OCI-LY7 (cell line): ENCODE data around the gene HELQ.

Experiments used
- CTCF ChIP-seq: fragments of 200-600 bp; sonication (generic); conservative IDR thresholded peaks from 2 replicates; pipeline ENCODE4 v1.5.1; 2014; ENCODE audit warnings: mild to moderate bottlenecking, antibody characterized with exemption, low read length, moderate library complexity, mixed read lengths
- EZH2phosphoT487 ChIP-seq: fragments of 200-600 bp; sonication (generic); IDR thresholded peaks from 2 replicates; pipeline ENCODE4 v1.6.1; 2018; ENCODE audit warnings: low read depth, borderline replicate concordance, mild to moderate bottlenecking, mixed run types, antibody characterized with exemption, low read length, moderate library complexity, mixed read lengths

DNA sequence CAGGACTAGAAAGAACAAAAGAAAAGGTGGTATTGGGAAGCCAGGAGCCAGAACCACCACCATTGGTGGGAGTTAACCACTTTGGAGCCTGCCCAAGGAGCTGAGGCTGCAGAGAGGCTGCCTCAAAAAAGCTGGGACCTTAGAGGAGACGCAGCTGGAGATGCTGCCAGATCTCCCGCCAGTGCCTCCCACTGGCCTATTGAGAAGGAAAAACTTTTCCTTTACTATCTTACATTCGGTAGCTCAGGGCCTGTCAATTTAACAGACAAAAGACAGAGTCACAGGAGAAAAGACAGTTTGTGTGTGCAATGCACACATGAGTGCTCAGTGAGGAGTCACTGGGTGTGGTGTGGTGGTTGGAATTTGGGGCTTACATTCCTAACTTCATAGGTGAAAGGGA, 68.6 kb downstream of the HELQ start:
- TF ChIP-seq CTCF = no peak
- no peak for TF ChIP-seq EZH2phosphoT487
